ENCODE measurements around the gene FOXN4.

FOXN4 gene

DNA sequence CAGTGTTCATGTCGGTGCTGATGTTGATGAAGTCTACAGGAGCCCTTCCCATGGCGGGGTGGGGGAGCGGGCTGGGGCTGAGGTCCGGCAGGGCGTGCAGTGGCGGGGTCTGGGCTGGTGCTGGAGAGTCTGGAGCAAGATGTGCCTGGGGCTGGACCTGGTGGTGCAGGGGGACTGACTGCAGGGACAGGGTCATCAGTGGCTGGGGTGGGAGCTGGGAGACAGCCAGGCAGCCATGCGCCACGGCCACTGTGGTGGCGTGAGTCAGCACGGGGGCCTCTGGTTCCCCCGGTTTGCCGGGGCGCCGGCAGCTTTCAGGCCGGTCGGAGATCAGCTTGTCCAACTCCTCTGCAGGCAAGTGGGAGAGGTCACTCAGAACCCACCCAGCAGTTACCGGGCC, 27.6 kb downstream of the FOXN4 start:
- peaks cover 6% of the 10 kb centered on the region for H3K4me1 ChIP-seq

DNA sequence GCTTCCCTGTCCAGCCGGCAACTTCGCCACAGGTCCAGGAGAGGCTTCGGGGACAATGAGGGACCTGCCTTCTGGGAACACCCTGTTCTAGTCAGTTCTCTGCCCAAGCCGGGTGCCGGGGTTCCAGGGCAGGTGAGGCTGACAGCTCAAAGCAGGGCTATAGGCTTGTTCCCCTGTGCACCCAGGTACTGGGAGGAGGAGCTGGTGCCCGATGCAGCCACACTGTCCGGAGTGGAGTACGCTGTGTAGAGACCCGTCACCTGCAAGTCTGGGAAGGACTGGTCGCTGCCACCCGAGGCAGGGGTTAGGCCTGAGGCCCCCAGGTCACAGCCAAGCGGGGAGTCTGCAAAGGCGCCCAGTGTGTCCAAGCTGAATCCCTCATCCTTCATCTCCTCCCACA, 29.6 kb downstream of the FOXN4 start:
- TF ChIP-seq, protein P1, sequence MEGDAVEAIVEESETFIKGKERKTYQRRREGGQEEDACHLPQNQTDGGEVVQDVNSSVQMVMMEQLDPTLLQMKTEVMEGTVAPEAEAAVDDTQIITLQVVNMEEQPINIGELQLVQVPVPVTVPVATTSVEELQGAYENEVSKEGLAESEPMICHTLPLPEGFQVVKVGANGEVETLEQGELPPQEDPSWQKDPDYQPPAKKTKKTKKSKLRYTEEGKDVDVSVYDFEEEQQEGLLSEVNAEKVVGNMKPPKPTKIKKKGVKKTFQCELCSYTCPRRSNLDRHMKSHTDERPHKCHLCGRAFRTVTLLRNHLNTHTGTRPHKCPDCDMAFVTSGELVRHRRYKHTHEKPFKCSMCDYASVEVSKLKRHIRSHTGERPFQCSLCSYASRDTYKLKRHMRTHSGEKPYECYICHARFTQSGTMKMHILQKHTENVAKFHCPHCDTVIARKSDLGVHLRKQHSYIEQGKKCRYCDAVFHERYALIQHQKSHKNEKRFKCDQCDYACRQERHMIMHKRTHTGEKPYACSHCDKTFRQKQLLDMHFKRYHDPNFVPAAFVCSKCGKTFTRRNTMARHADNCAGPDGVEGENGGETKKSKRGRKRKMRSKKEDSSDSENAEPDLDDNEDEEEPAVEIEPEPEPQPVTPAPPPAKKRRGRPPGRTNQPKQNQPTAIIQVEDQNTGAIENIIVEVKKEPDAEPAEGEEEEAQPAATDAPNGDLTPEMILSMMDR (IDR thresholded peaks at IDR 0.05; ENCODE audit: low read depth, low read length), result no peak
- Histone ChIP-seq H3K4me3 (ENCODE audit: low read depth, low read length) (no peak overlapping the region), H3K36me3 (no peaks in the 10 kb centered on the region), H3K4me1 (peaks cover 6% of the 10 kb centered on the region), H3K27me3 (no peaks in the 10 kb centered on the region), H3K9me3 (no peaks in the 10 kb centered on the region)
- no peak for DNase-seq

More for the DNA sequence above, 27.6 kb downstream of the FOXN4 start:
- H3K36me3 ChIP-seq, result no peaks in the 10 kb centered on the region
- TF ChIP-seq, protein P1 (IDR thresholded peaks at IDR 0.05; ENCODE audit: low read depth, low read length), result no peak
- no peaks in the 10 kb centered on the region for H3K27me3 ChIP-seq
- H3K4me3 ChIP-seq (ENCODE audit: low read depth, low read length), result no peak overlapping the region
- H3K9me3 ChIP-seq, result no peaks in the 10 kb centered on the region
- no peak for DNase-seq

DNA sequence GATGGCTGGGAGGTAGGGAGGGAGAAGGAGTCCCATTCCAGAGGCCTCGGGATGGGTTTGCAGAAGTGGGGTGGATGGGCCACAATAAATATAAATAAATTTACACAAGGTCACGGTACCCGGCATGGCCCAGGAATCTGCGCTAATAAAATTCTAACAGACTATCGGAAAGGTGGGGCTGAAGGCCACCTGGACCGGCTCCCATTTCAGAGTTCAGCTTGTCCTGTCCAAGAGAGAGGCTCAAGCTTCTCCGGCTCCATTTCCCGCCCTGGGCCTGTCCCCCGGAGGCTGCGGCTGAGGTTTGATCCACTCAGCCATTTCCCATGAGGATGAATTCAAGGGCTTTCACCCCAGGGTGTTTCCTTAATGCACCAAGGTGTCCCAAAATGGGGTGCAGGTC, 30.2 kb downstream of the FOXN4 start:
- Histone ChIP-seq H3K4me3 (ENCODE audit: low read depth, low read length) (no peak overlapping the region), H3K4me1 (peaks cover 6% of the 10 kb centered on the region), H3K27me3 (no peaks in the 10 kb centered on the region), H3K36me3 (no peaks in the 10 kb centered on the region), H3K9me3 (no peaks in the 10 kb centered on the region)
- TF ChIP-seq, protein P1 (IDR thresholded peaks at IDR 0.05; ENCODE audit: low read depth, low read length), result no peak
- no peak for DNase-seq

DNA sequence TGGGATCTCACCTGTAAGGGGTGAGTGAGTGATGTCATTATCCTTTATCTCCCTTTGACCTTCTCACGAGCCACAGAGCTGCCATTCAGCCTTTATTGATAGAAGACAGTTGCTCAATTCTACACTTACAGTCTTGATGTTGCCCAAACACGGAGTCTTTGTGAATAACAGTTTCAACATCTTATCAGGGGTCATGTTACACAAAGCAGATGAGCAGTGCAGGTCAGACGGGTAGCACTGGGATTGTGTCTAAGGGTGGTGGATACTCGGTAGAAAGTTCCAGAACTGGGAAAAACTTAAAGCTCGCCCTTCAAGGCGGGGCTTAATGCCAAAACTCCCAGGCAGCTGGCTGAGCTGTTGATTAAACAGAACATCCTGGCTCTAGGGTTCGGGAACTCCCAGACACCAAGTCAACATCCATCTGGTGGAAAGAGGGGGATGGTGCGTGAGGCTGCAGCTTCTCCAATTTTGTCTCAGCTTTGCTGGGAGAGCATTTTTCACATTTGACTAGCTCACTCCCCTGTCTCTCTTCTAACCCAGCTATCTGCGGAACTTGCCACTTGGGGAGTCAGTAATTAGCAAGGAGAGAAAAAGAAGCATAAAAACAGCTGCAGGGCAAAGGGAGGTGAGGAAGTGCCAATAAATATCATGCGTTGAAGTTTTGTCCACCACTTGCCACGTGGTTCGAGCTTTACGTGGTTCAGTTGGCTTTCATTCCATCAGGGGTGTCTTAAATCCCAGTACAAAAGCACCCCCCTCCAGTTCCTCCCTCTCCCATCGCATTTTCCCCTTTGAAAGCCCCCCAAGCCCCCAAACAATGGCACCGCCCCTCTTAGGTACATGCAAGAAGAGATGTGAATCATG, 31.0 kb downstream of the FOXN4 start:
- Histone ChIP-seq H3K4me1 (peaks cover 6% of the 10 kb centered on the region), H3K4me3 (ENCODE audit: low read depth, low read length) (no peak overlapping the region), H3K27me3 (no peaks in the 10 kb centered on the region), H3K36me3 (no peaks in the 10 kb centered on the region), H3K9me3 (no peaks in the 10 kb centered on the region)
- no peak for DNase-seq
- TF ChIP-seq, protein P1 (IDR thresholded peaks at IDR 0.05; ENCODE audit: low read depth, low read length), result no peak

DNA sequence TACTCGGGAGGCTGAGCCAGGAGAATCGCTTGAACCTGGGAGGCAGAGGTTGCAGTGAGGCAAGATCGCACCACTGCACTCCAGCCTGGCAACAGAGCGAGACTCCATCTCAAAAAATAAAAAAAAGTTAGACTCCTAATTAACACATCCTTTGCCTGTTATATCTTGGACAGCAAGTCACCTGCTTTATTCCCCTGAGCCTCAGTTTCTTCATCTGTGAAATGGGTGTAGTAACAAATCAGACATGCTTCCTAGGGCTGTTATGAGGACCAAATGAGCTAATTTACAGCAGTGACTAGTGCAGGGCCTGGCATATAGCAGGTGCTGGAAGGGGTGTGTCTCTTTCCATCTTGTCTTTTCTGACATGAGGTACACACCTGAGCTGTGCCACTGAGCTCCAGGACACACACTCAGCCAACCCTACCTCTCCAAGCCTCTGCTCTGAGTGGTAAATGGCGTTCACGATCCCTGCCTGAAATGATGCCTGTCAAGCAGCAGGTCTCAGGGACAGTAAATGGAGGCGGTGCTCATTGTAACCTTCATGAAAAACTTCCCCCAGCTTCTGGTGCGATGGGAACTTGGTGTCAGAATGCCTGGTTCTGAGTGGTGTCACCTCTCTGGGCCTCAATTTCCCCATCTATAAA, 31.7 kb downstream of the FOXN4 start:
- no peak overlapping the region for H3K4me3 ChIP-seq (ENCODE audit: low read depth, low read length)
- TF ChIP-seq, protein P1 (IDR thresholded peaks at IDR 0.05; ENCODE audit: low read depth, low read length), result no peak
- no peaks in the 10 kb centered on the region for H3K27me3 ChIP-seq
- peaks cover 6% of the 10 kb centered on the region for H3K4me1 ChIP-seq
- H3K9me3 ChIP-seq, result no peaks in the 10 kb centered on the region
- H3K36me3 ChIP-seq, result no peaks in the 10 kb centered on the region
- no peak for DNase-seq

DNA sequence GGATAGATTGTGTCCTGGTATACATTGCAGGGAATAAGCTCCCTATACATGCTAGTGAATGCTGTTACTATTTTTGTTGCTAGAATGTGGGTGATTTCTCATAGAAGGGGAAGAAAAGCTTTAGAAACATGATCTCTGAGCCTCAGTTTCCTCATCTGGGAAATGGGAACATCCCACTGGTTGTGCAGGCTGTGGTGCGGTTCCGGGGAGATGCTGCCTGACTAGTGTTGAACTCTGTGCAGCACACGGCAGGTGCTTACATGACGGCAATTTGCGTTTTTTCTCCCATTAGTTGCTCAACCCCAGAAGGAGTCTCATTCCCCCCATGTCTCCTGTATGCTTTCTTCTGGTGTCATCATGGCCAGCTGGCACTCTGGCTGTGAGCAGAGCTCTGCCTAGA, 32.9 kb downstream of the FOXN4 start:
- Histone ChIP-seq H3K4me1 (peaks cover 6% of the 10 kb centered on the region), H3K36me3 (no peaks in the 10 kb centered on the region), H3K9me3 (no peaks in the 10 kb centered on the region), H3K4me3 (ENCODE audit: low read depth, low read length) (no peak overlapping the region), H3K27me3 (no peaks in the 10 kb centered on the region)
- TF ChIP-seq, protein P1 (IDR thresholded peaks at IDR 0.05; ENCODE audit: low read depth, low read length), result no peak
- DNase-seq, result no peak
